ENCODE measurements around the gene RHBG.

DNA sequence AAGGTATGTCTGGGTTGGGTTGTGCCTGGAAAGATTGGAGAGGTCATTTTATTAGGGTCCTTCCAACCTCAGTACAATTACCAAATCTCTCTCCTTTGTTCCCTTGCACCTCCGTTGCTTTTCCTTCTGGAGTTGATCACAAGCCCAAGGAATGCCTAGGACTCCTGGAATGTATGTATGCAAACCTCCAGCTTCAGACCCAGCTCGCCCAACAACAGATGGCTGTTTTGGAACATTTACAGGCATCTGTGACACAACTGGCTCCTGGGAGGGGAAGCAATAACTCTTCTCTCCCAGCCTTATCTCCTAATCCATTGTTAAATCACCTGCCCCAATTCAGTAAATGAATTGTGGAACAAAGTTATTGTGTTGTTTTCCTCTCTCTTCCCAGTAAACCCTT is 22.4 kb upstream of the RHBG start:
- TF ChIP-seq NR2F2 (IDR thresholded peaks at IDR 0.05) (no peak), TAF1 (conservative IDR thresholded peaks at IDR 0.05) (no peak), HNF4A (conservative IDR thresholded peaks at IDR 0.05) (no peak), GABPA (IDR thresholded peaks at IDR 0.05 in 1 of 2, conservative IDR thresholded peaks at IDR 0.05 in 1 of 2) (no peak), RAD21 (IDR thresholded peaks at IDR 0.05) (no peak), ZBTB33 (IDR thresholded peaks at IDR 0.05) (no peak)
- TF ChIP-seq, protein P1, sequence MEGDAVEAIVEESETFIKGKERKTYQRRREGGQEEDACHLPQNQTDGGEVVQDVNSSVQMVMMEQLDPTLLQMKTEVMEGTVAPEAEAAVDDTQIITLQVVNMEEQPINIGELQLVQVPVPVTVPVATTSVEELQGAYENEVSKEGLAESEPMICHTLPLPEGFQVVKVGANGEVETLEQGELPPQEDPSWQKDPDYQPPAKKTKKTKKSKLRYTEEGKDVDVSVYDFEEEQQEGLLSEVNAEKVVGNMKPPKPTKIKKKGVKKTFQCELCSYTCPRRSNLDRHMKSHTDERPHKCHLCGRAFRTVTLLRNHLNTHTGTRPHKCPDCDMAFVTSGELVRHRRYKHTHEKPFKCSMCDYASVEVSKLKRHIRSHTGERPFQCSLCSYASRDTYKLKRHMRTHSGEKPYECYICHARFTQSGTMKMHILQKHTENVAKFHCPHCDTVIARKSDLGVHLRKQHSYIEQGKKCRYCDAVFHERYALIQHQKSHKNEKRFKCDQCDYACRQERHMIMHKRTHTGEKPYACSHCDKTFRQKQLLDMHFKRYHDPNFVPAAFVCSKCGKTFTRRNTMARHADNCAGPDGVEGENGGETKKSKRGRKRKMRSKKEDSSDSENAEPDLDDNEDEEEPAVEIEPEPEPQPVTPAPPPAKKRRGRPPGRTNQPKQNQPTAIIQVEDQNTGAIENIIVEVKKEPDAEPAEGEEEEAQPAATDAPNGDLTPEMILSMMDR (IDR thresholded peaks at IDR 0.05; ENCODE audit: low read depth, low read length, missing input control), result no peak
- TF ChIP-seq, protein P2, sequence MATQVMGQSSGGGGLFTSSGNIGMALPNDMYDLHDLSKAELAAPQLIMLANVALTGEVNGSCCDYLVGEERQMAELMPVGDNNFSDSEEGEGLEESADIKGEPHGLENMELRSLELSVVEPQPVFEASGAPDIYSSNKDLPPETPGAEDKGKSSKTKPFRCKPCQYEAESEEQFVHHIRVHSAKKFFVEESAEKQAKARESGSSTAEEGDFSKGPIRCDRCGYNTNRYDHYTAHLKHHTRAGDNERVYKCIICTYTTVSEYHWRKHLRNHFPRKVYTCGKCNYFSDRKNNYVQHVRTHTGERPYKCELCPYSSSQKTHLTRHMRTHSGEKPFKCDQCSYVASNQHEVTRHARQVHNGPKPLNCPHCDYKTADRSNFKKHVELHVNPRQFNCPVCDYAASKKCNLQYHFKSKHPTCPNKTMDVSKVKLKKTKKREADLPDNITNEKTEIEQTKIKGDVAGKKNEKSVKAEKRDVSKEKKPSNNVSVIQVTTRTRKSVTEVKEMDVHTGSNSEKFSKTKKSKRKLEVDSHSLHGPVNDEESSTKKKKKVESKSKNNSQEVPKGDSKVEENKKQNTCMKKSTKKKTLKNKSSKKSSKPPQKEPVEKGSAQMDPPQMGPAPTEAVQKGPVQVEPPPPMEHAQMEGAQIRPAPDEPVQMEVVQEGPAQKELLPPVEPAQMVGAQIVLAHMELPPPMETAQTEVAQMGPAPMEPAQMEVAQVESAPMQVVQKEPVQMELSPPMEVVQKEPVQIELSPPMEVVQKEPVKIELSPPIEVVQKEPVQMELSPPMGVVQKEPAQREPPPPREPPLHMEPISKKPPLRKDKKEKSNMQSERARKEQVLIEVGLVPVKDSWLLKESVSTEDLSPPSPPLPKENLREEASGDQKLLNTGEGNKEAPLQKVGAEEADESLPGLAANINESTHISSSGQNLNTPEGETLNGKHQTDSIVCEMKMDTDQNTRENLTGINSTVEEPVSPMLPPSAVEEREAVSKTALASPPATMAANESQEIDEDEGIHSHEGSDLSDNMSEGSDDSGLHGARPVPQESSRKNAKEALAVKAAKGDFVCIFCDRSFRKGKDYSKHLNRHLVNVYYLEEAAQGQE (IDR thresholded peaks at IDR 0.05), result no peak
- TF ChIP-seq, protein P3, sequence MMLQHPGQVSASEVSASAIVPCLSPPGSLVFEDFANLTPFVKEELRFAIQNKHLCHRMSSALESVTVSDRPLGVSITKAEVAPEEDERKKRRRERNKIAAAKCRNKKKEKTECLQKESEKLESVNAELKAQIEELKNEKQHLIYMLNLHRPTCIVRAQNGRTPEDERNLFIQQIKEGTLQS (IDR thresholded peaks at IDR 0.05), result no peak
